Mucosa of gallbladder (tissue), 1 donor: ENCODE data around the gene KIAA0825. TPM values are rescaled to one million over a fixed set of nuclear protein-coding genes. Genes with fewer than 3 reads are reported as not detected.

Source experiments
- DNase-seq: peaks from one replicate; pipeline ENCODE4 v3.0.0-alpha.2; 2020; ENCODE audit warnings: low spot score
- total RNA-seq: library from RNA; stranded (reverse); gene quantifications from one replicate; pipeline ENCODE4 v1.2.1, GENCODE V29; 2021
- donor health status: DM: no; HTN: no; CAD: no.

KIAA0825 gene
- 3.3 TPM for total RNA-seq

DNA sequence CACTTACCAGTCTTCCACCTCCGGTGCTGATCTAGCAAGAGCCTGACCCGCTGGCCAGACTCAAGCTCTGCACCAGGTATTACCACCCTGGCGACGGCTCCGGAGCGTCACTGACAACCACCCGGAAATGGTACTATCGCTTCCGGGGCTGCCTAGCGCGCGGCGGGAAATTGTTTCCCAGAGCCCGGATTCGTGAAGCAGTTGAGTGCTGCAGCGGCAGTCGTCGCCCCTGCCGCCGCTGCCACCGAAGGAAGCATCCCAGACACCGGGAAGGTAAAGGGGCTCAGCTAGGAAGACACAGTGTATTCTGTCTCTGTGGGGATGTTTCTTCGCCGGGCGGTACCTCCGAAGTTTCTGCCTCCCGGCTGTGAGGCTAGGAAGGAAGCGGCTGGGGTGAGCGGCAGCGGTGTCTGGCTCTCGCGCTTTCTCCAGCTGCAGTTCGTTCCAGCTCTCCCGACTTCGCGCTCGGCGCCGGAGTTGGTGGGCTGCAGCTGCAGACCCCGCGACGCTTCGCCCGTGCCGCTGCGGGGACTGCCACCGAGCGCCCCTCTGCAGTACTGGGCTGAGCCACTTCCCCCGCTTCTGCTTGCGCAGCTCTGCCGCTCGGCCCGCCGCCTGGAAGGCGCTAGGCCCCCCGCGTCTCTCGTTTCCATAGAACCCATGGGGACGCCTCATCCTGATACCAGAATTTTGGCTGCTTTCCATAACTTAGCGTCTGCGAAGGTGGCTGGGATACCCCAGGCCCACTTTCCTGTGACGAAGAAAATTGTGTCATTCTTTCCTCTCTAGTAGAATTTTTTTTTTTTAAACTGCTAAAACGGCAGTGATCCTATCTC lies at the start of gene KIAA0825, which contains the start of gene SLF1:
KIAA0825 (minus strand) TSS at position 112 of the 836 bp plus-strand sequence. CDS start 81,478 bp downstream, outside the sequence.
SLF1 (plus strand) TSS at position 177 of the 836 bp plus-strand sequence. CDS start 10,142 bp downstream, outside the sequence.
- DNase-seq = peak; percentile 90

DNA sequence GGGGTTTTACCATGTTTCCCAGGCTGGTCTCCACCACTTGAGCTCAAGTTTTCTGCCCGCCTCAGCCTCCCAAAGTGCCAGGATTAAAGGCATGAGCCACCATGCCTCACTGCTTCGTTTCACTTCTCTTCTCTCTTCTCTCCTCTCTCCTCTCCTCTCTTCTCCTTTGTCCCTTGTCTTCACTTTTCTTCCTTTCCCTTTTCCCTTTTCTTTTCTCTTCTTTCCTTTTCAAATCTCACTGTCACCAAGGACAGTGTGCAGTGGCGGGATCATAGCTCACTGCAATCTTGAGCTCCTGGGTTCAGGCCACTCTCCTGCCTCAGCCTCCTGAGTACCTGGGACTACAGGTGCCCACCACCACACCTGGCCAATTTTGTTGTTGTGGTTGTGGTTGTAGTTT lies 49.5 kb upstream of the KIAA0825 start:
- no peak for DNase-seq

DNA sequence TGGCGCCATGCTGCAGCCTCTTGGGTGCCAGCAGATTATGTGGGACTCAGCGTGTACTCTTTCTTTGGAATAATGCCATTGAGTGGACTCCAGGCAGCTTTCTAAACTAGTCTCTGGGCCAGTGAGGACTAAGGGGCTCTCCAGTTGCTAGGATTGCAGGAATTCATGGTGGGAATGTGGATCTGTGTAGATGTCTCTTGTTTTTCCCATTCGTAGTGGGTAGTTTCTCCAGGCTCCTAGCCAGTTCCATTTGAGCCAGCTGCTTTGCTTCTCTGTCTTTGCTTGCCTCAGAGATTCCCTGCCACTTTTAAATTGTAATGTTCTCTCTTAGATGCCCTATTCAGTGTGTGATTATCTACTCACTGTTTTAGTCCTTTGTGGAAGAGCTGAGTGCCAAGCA lies 42.7 kb upstream of the KIAA0825 start:
- no peak for DNase-seq

DNA sequence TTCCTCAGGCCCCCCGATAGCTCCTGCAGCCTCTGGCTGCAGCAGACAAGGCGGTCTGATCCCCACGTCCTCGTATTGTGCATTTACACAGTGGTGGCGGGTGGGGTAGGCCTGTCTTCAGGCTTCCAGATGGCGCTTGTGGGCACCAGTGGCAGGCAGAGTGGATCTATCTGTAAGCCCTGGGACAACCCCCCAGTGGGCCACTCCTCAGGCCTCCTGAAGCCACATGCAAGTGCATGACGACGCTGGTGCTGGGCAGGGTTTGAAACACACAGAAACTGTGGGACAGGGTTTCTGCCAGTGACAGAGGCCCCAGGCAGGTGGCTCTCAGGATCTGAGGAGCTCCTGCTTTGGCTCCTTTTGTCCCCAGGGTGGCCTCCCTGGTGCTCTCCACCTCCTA lies 42.1 kb upstream of the KIAA0825 start:
- DNase-seq = no peak

- no peak for DNase-seq
Observed at GRCh38 chr5:94658272-94658671, 39.9 kb upstream of the KIAA0825 start.

DNA sequence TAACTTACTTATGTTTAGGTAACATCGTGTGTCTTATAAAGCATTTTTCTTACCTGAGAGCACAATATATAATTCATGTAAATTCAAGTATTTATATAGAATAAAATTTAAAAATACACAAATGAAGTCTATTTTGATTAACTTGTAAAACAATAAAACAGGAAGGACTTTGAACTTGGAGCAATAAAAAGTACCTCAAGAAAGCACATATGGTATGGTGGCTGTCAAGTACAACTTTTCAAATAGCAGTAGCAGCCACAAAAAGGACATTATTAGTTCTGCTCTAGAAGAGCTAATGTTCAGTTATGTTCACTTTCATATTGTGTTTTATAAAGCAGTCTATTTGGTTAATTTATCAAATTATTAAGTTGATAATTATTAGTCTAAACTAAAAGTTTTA lies 31.5 kb upstream of the KIAA0825 start:
- no peak for DNase-seq

DNA sequence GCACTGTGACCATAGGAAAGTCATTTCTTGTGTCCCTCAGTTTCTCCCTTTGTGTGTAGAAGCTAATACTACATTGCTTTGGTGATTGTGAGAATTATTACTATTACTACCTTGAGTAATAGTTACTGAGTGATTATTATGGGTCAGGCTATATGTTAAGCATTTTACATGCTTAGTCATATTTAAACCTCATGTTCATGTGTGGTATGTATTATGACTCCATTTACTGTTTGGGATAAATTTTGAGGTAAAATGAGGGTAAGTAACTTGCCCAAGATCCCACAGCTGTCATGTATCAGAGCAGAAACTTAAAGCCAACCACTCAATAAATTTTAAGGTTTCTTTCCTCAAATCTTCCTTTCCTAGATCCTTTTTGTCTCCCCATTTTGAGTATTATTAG lies 28.4 kb upstream of the KIAA0825 start:
- DNase-seq = no peak

DNA sequence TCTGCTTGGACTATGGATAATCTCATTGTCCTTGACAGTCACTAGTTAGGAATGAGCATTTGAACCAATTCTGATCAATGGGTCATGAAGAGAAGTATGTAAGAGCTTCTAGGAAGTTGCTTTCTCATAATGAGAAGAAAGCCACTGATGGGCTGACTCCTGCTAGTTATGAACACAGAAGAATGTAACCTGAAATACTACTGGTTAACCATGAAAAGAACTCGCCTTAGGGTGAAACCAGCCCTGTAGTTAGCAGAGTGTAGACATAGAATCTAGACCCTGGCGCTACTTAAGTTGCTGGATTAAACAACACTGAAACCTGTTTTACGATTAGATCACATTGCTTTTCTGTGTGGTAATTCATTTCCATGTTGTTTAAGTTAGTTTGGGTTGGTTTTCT lies 26.6 kb upstream of the KIAA0825 start:
- no peak for DNase-seq

DNA sequence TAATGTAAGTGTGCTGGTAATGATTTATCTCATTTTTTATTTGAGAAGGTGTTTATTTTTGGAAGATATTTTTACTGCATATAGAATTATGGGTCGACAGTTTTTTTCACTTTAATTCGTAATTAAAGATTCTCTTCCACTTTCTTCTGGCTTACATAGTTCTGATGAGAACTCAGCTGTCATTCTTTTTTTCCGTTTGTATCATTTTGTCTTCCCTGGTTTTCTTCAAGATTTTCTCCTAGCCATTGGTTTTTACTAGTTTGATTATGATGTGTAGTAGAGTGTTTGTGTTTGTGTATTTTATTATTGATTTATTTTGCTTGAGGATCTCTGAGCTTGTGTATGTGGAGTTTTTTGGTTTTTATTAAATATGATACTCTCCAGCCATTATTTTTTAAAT lies 21.8 kb upstream of the KIAA0825 start:
- no peak for DNase-seq

DNA sequence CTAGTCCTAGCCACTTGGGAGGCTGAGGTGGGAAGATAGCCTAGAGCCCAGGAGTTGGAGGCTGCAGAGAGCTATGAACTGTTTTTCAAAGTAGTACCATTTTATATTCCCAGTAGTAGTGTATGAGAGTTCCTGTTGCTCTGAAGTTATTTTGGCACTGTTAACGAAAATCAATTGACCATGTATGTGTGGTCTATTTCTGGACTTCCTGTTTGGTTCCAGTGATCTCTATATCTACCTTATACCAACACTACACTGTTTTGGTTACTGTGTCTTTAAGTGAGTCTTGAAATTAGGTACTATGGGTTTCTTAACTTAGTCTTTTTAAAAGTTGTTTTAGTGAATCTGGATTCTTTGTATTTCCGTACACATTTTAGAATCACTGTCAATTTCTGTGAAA lies 13.6 kb upstream of the KIAA0825 start:
- DNase-seq = no peak

DNA sequence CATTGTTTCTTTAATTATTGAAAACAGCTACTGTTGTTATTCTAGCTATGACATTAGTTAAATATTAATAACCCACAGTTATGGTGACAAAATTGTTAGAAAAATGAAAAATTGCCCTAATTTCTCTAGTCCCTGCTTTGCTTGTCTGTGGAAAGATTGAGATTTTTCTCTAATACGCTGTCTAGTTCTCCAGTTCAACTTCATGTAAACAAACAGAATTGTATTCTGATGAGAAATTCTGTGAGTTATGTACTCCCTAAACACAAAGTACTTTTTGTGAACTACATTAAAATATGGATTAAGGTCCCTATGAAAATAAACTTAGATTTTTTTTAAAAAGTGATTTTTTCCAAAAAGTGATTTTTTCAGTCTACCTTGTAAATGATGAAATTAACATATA lies 8.8 kb upstream of the KIAA0825 start:
- no peak for DNase-seq

DNA sequence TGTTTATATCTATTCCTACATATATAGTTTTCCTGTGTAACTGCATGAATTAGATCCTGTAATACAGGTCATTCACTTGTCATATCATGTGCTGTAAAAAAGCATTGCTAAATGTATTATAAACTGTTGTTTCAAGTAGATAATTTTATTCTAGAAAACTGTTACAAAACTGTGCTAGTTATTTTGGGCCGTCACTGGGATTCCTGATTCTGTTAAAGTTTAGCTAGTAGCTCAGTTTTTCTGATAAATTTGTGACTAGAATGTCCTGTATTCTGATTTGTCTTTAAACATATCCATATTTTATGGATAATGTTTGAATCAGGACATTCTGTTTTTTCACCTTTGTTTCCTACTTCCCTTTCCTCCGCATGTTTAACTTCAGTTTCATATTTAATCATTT lies 5.5 kb upstream of the KIAA0825 start:
- DNase-seq = no peak

- DNase-seq = no peak
Observed at GRCh38 chr5:94623011-94623410, 4.6 kb upstream of the KIAA0825 start.

GRCh38 chr5:94621763-94622162 lies 3.4 kb upstream of the KIAA0825 start:
- DNase-seq = no peak

- DNase-seq = no peak
Observed at GRCh38 chr5:94620256-94620655, 1.9 kb upstream of the KIAA0825 start.

GRCh38 chr5:94618029-94618492 lies 343 bp downstream of the KIAA0825 start:
- peak; percentile 67 for DNase-seq

DNA sequence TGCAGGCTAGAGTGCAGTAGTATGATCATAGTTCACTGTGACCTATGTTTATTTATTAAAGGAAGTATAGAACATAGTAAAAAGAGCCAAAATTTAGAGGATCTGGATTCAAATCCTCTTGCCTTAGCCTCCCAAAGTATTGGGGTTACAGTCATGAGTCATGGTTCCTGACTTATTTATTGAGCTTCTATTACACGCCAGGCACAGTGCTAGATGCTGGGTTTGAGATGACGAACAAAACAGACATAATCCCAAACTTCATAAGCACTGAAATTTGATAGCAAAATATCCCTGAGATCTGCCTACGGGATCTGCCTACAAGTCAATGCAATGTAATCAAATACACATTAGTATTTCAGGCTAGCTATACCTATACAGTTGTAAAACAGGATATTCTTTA lies 2.5 kb downstream of the KIAA0825 start:
- no peak for DNase-seq

DNA sequence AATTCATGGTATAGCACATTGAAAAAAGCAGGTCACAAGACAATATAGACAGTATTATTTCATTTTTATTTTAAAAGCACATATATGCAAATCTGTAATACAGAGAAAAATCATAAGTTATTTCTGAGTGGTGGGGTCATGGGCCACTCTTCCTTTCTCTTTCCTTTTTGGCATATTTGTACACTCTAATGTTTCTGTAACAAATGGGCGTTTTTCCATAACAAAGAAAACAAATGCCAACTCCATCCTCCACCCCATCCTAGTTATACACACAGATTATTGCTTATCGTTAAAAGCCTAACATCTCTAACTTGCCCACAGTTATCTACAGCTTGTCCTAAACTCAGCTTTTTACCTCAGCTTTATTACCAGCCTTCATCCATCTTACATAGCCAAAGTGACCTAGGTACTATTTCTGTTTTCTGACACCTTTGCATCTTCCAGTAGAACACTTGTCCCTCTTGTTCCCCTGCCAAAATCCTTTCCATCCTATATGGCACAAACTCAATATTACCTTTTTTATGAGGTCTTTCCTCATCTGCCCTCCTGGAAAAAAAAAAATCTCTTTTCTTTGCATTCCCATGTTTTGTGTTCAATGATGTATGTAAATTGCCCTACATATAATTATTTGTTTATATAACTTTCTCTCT lies 4.1 kb downstream of the KIAA0825 start:
- DNase-seq = no peak

DNA sequence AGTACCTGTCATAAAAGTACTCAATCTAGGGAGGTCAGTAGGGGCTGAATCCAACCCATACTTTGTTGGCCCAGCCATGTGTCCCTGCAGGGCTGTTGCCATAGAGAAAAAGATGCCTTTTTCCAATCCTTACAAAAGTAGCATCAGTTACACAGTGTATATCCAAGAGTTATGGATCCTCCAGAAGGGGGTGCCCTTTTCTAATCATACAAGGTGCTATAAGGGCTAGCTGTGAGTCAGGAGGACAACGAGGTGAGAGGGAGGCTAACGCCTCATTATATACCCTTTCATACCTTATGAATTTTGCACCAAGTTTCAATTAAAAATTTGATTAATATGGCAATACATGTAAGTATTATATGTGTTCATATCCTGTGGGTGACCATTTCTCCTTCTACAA lies 4.8 kb downstream of the KIAA0825 start:
- no peak for DNase-seq

DNA sequence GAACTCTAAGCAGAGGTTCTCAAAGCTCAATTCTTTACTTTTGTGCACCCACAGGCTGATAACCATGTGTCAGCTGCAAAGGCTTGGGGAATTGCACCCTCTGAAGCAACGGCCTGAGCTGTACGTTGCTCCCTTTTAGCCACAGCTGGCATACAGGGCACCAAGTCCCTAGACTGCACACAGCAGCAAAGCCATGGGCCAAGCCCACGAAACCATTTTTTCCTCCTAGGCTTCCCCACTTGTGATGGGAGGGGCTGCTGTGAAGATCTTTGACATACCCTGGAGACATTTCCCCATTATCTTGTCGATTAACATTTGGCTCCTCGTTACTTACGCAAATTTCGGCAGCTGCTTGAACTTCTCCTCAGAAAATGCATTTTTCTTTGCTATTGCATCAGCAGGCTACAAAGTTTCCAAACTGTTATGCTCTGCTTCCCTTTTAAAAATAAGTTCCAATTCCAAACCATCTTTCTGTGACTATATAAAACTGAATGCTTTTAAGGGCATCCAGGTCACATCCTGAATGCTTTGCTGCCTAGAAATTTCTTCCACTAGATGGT lies 23.0 kb downstream of the KIAA0825 start:
- DNase-seq = no peak

DNA sequence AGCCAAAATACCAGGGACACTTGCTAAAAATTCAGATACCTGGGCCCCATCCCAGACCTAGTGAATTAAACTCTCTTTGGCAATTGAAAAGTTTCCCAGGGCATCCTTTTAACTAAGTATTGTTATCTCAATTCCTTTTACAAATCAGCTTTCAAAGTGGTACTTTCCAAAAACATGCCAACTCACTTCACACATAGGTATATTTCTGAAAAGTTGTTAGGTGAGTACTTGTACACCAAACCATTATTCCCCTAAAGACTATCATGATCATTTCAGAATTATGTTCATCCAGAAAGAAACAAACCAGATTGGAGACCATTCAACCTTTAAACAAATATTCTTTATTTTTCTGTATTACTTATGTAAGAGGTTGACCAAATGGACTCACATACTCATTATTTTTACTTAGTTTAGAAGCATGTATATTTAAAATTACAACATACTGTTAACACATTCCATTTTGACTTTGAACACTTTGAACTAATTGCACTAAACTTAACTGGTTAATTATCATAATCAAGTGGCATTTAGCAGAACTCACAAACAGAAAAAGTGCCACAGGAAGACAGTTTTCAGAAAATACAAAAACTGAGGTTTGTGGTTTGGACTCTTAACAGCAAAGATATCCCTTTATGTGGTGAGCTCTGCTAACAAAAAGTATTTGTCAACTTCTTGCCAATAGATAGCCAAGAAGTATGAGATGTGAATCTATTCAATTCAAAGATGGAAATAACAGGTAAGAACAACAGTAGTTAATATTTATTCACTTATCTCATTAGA lies 40.7 kb downstream of the KIAA0825 start:
- DNase-seq = no peak

- DNase-seq = no peak
Observed at GRCh38 chr5:94575196-94575595, 43.2 kb downstream of the KIAA0825 start.
